Measurements from ENCODE around the gene RBBP4.
"Not testable (repeated sequence)": the region's sequence is repeated elsewhere in the genome, so short reads cannot be mapped to it uniquely, and the experiment has no call there.

RBBP4 gene

GRCh38 chr1:32626176-32626575 lies 24.8 kb upstream of the RBBP4 start:
- H3K4me1 ChIP-seq (ENCODE audit: insufficient read depth, poor library complexity, severe bottlenecking) = no peaks in the 10 kb centered on the region
- DNase-seq (ENCODE audit: low spot score) (no peak), ATAC-seq (ENCODE audit: low read depth) (no peak)
- no peak overlapping the region for H3K4me3 ChIP-seq (ENCODE audit: severe bottlenecking)
- no peaks in the 10 kb centered on the region for H3K9me3 ChIP-seq (ENCODE audit: severe bottlenecking)
- no peak for TF ChIP-seq CTCF (IDR thresholded peaks at IDR 0.05; ENCODE audit: poor library complexity, severe bottlenecking)
- H3K36me3 ChIP-seq (ENCODE audit: low read depth) = peaks cover 39% of the 10 kb centered on the region
- H3K27me3 ChIP-seq (ENCODE audit: insufficient read depth, poor library complexity, severe bottlenecking) = no peaks in the 10 kb centered on the region
- H3K27ac ChIP-seq (ENCODE audit: poor library complexity, severe bottlenecking) = no peak overlapping the region

GRCh38 chr1:32627596-32628162 lies 23.3 kb upstream of the RBBP4 start:
- DNase-seq (ENCODE audit: low spot score) (no peak), ATAC-seq (ENCODE audit: low read depth) (no peak)
- H3K27ac ChIP-seq (ENCODE audit: poor library complexity, severe bottlenecking) = no peak overlapping the region
- no peak for TF ChIP-seq CTCF (IDR thresholded peaks at IDR 0.05; ENCODE audit: poor library complexity, severe bottlenecking)
- H3K27me3 ChIP-seq (ENCODE audit: insufficient read depth, poor library complexity, severe bottlenecking) = no peaks in the 10 kb centered on the region
- H3K36me3 ChIP-seq (ENCODE audit: low read depth) = peaks cover 41% of the 10 kb centered on the region
- no peaks in the 10 kb centered on the region for H3K4me1 ChIP-seq (ENCODE audit: insufficient read depth, poor library complexity, severe bottlenecking)
- H3K4me3 ChIP-seq (ENCODE audit: severe bottlenecking) = no peak overlapping the region
- H3K9me3 ChIP-seq (ENCODE audit: severe bottlenecking) = no peaks in the 10 kb centered on the region

GRCh38 chr1:32630173-32630572 lies 20.8 kb upstream of the RBBP4 start:
- not testable (repeated sequence) for H3K27me3 ChIP-seq (ENCODE audit: insufficient read depth, poor library complexity, severe bottlenecking); H3K4me3 ChIP-seq (ENCODE audit: severe bottlenecking); H3K9me3 ChIP-seq (ENCODE audit: severe bottlenecking); H3K4me1 ChIP-seq (ENCODE audit: insufficient read depth, poor library complexity, severe bottlenecking); DNase-seq (ENCODE audit: low spot score); H3K27ac ChIP-seq (ENCODE audit: poor library complexity, severe bottlenecking); ATAC-seq (ENCODE audit: low read depth)
- H3K36me3 ChIP-seq (ENCODE audit: low read depth) = peaks cover 55% of the 10 kb centered on the region

GRCh38 chr1:32632829-32633228 lies 18.2 kb upstream of the RBBP4 start:
- no peak for TF ChIP-seq CTCF (IDR thresholded peaks at IDR 0.05; ENCODE audit: poor library complexity, severe bottlenecking)
- no peaks in the 10 kb centered on the region for H3K4me1 ChIP-seq (ENCODE audit: insufficient read depth, poor library complexity, severe bottlenecking)
- H3K4me3 ChIP-seq (ENCODE audit: severe bottlenecking) = no peak overlapping the region
- no peaks in the 10 kb centered on the region for H3K27me3 ChIP-seq (ENCODE audit: insufficient read depth, poor library complexity, severe bottlenecking)
- H3K9me3 ChIP-seq (ENCODE audit: severe bottlenecking) = peaks cover 2% of the 10 kb centered on the region
- no peak for DNase-seq (ENCODE audit: low spot score)
- H3K27ac ChIP-seq (ENCODE audit: poor library complexity, severe bottlenecking) = no peak overlapping the region
- ATAC-seq (ENCODE audit: low read depth) = no peak
- peaks cover 44% of the 10 kb centered on the region for H3K36me3 ChIP-seq (ENCODE audit: low read depth)

GRCh38 chr1:32635508-32636277 lies 15.3 kb upstream of the RBBP4 start:
- Histone ChIP-seq H3K36me3 (ENCODE audit: low read depth) (peaks cover 44% of the 10 kb centered on the region), H3K27me3 (ENCODE audit: insufficient read depth, poor library complexity, severe bottlenecking) (no peaks in the 10 kb centered on the region), H3K9me3 (ENCODE audit: severe bottlenecking) (peaks cover 2% of the 10 kb centered on the region), H3K4me1 (ENCODE audit: insufficient read depth, poor library complexity, severe bottlenecking) (no peaks in the 10 kb centered on the region), H3K27ac (ENCODE audit: poor library complexity, severe bottlenecking) (no peak overlapping the region), H3K4me3 (ENCODE audit: severe bottlenecking) (no peak overlapping the region)
- DNase-seq (ENCODE audit: low spot score) (no peak), ATAC-seq (ENCODE audit: low read depth) (no peak)
- no peak for TF ChIP-seq CTCF (IDR thresholded peaks at IDR 0.05; ENCODE audit: poor library complexity, severe bottlenecking)
